ENCODE data around the gene FAM168B.

DNA sequence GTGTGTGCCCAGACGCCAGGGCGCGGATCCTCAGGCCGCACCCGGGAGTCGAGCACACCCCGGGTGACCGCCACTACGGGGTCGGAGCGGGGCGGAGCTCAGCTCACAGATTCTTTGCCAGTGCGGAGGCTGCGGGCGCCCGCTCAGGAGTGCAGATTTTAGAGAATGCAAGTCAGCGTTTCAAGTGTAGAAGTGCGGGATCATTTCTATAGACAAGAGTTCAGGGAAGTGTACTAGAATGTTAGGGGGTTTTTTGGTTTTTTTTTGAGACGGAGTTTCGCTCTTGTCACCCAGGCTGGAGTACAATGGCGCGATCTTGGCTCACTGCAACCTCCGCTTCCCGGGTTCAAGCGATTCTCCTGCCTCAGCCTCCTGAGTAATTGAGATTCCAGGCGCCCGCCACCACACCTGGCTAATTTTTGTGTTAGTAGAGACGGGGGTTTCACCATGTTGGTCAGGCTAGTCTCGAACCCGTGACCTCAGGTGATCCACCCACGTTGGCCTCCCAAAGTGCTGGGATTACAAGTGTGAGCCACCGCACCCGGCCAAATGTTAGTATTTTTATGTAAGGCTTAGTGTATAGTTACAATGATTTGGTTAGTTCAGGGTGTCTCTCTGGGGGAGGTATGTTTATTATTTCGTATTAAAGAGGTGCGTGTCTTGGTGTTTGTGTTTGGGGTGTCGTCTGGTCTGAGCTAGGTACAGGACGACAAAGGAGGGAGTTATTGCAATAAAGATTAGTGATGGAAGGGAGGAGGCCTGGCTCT lies 619 bp upstream of the FAM168B start:
- TF ChIP-seq ESRRG (CRISPR knock-in tag; IDR thresholded peaks at IDR 0.05): no peak
- TF ChIP-seq, protein P1, sequence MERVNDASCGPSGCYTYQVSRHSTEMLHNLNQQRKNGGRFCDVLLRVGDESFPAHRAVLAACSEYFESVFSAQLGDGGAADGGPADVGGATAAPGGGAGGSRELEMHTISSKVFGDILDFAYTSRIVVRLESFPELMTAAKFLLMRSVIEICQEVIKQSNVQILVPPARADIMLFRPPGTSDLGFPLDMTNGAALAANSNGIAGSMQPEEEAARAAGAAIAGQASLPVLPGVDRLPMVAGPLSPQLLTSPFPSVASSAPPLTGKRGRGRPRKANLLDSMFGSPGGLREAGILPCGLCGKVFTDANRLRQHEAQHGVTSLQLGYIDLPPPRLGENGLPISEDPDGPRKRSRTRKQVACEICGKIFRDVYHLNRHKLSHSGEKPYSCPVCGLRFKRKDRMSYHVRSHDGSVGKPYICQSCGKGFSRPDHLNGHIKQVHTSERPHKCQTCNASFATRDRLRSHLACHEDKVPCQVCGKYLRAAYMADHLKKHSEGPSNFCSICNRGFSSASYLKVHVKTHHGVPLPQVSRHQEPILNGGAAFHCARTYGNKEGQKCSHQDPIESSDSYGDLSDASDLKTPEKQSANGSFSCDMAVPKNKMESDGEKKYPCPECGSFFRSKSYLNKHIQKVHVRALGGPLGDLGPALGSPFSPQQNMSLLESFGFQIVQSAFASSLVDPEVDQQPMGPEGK (CRISPR knock-in tag; IDR thresholded peaks at IDR 0.05; ENCODE audit: borderline replicate concordance): no peak
- no peak for TF ChIP-seq ARNTL (CRISPR knock-in tag; IDR thresholded peaks at IDR 0.05; ENCODE audit: borderline replicate concordance, low read depth)
- TF ChIP-seq ZC3H10 (CRISPR knock-in tag; IDR thresholded peaks at IDR 0.05): no peak
- TF ChIP-seq SNAI2 (CRISPR knock-in tag; IDR thresholded peaks at IDR 0.05): no peak
